IMR-90 (cell line): Measurements from ENCODE around the gene MRPL40.

Experiments used
- CTCF ChIP-seq: conservative IDR thresholded peaks from 2 replicates; pipeline ENCODE4 v1.5.1; 2012; ENCODE audit warnings: mild to moderate bottlenecking, low read depth, low read length, improper control_type of control experiment
- RCOR1 ChIP-seq: IDR thresholded peaks from 2 replicates; pipeline ENCODE4 v1.6.1; 2012; ENCODE audit warnings: mild to moderate bottlenecking, low read length, improper control_type of control experiment; ENCODE audit not compliant: insufficient replicate concordance

- TF ChIP-seq CTCF, result no peak
- TF ChIP-seq RCOR1, result no peak
These were observed 27.7 kb upstream of the MRPL40 start for GRCh38 chr22:19404676-19405075.
